GM12878 (cell line): ENCODE results near the gene ASB10. TPM values are rescaled to one million over a fixed set of nuclear protein-coding genes. Genes with fewer than 3 reads are reported as not detected.

Experiments used
- ATF3 ChIP-seq: IDR thresholded peaks from 2 replicates; pipeline ENCODE4 v1.6.1; 2011; ENCODE audit warnings: low read depth, mild to moderate bottlenecking, low read length, moderate library complexity, borderline replicate concordance; ENCODE audit errors: extremely low read depth
- CUX1 ChIP-seq: IDR thresholded peaks from 2 replicates; pipeline ENCODE4 v1.6.1; 2012; ENCODE audit warnings: improper control_type of control experiment, low read depth, low read length; ENCODE audit not compliant: insufficient replicate concordance
- ELK1 ChIP-seq: IDR thresholded peaks from 2 replicates; pipeline ENCODE4 v1.6.1; 2012; ENCODE audit warnings: low read depth, low read length, improper control_type of control experiment
- HCFC1 ChIP-seq: fragments of 150-350 bp; IDR thresholded peaks from 2 replicates; pipeline ENCODE4 v1.6.1; 2014; ENCODE audit warnings: low read length
- IRF3 ChIP-seq: fragments of 450-650 bp; IDR thresholded peaks from 2 replicates; pipeline ENCODE4 v1.6.1; 2014; ENCODE audit warnings: mild to moderate bottlenecking
- TARDBP ChIP-seq: IDR thresholded peaks from 2 replicates; pipeline ENCODE4 v1.6.1; 2016; ENCODE audit warnings: borderline replicate concordance
- TCF12 ChIP-seq: IDR thresholded peaks from 2 replicates; pipeline ENCODE4 v1.6.1; 2011; ENCODE audit warnings: low read depth, mild to moderate bottlenecking, low read length
- TCF7 ChIP-seq: IDR thresholded peaks from 2 replicates; pipeline ENCODE4 v1.6.1; 2014; ENCODE audit warnings: antibody characterized with exemption, borderline replicate concordance
- polyA plus RNA-seq, 11 experiments: library from polyadenylated mRNA; depleted of rRNA in 4 of 11; unstranded in 6 of 11; stranded (reverse) in 5 of 11; fragments of >200 nt; fragmentation: Nextera tagmentation in 4 of 11; fragmentation: Illumina TruSeq in 1 of 11; extraction: Ambion mirVana in 4 of 11; extraction: Trizol in 1 of 11; gene quantifications; 1 replicate in 1 of 11; 2 replicates in 10 of 11; pipeline versions ENCODE4 v1.2.1 to v1.2.3, GENCODE V29; 2011 to 2016; ENCODE audit warnings: inconsistent platforms in 2 of 11, missing spikeins in 2 of 11, low read depth in 1 of 11
- total RNA-seq, 4 experiments: library from RNA; depleted of rRNA in 3 of 4; stranded (reverse); fragments of >200 nt in 3 of 4; fragmentation: Illumina TruSeq in 1 of 4; extraction: Trizol in 1 of 4; gene quantifications; 2 replicates each; pipeline versions ENCODE4 v1.2.1 to v1.2.3, GENCODE V29; 2013 to 2021

ASB10 gene
- total and polyA plus RNA-seq, 10 of the 15 experiments (the other 5 are each of a cell fraction or from before 2014, with no cell fraction given), result not detected

GRCh38 chr7:151225948-151226510 is 39.0 kb upstream of the ASB10 start (continued):
- no peak for TF ChIP-seq ATF3
- TF ChIP-seq ELK1, result no peak
- no peak for TF ChIP-seq HCFC1
- TF ChIP-seq TARDBP, result no peak
- TF ChIP-seq TCF12, result no peak
- TF ChIP-seq CUX1, result no peak
- TF ChIP-seq TCF7, result no peak
- TF ChIP-seq IRF3, result no peak
